ENCODE data around the gene WRAP53.
"Not testable (repeated sequence)": the region's sequence is repeated elsewhere in the genome, so short reads cannot be mapped to it uniquely, and the experiment has no call there.

Gene WRAP53

GRCh38 chr17:7687908-7688807 is at the start of gene WRAP53:
WRAP53 (plus strand) TSS chr17:7688477; CDS start chr17:7688649, 172 bp downstream.
- peak; percentile 87 for DNase-seq (ENCODE audit: extremely low spot score, insufficient read length, low read depth)
- peak; percentile 96 for FAIRE-seq

GRCh38 chr17:7640783-7641182 is 47.5 kb upstream of the WRAP53 start:
- DNase-seq (ENCODE audit: extremely low spot score, insufficient read length, low read depth) (no peak), FAIRE-seq (no peak)

GRCh38 chr17:7641635-7642034 is 46.6 kb upstream of the WRAP53 start:
- FAIRE-seq; DNase-seq (ENCODE audit: extremely low spot score, insufficient read length, low read depth): not testable (repeated sequence)

GRCh38 chr17:7644775-7645174 is 43.5 kb upstream of the WRAP53 start:
- FAIRE-seq: no peak

DNA sequence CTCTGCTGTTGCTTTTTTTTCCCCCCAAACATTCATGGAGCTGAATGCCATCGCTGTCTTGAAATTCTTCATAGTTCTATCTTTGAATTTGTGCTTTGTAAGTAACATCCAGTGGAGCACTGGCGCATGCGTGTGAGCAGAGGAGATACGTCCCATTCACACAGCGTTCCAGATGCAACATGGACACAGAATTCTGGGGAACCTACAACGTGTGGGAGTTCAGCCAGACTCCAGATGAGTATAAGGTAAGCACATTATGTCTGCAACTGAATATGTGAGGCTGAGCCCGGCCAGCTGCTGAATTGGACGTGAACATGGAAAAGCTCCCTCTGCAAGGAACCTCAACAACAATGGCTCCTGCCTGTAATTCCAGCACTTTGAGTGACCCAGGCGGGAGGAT is 41.8 kb upstream of the WRAP53 start:
- no peak for FAIRE-seq
- DNase-seq (ENCODE audit: extremely low spot score, insufficient read length, low read depth): no peak

More at GRCh38 chr17:7644775-7645174, 43.5 kb upstream of the WRAP53 start:
- no peak for DNase-seq (ENCODE audit: extremely low spot score, insufficient read length, low read depth)

DNA sequence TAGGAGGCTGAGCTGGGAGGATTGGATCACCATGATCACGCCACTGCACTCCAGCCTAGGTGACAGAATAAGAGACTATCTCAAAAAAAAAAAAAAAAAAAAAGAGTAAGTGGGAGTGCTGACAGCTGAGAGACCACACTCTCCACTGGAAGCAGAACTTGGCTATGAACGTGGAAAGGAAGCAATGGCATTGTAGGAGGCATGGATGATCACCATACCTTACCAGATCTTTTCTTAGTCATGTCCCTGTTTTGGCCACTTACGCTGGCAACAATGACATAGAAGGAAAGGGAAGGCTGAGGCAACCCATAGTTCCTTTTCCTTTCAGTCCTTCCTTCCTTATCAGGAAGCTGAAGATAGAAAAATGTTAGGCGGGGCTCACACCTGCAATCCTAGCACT is 41.3 kb upstream of the WRAP53 start:
- DNase-seq (ENCODE audit: extremely low spot score, insufficient read length, low read depth) (no peak), FAIRE-seq (no peak)

GRCh38 chr17:7650509-7651096 is 37.7 kb upstream of the WRAP53 start, which contains the start of gene ATP1B2:
ATP1B2 (plus strand) TSS chr17:7650926; CDS start chr17:7651519, 593 bp downstream.
- FAIRE-seq (no peak), DNase-seq (ENCODE audit: extremely low spot score, insufficient read length, low read depth) (no peak)

DNA sequence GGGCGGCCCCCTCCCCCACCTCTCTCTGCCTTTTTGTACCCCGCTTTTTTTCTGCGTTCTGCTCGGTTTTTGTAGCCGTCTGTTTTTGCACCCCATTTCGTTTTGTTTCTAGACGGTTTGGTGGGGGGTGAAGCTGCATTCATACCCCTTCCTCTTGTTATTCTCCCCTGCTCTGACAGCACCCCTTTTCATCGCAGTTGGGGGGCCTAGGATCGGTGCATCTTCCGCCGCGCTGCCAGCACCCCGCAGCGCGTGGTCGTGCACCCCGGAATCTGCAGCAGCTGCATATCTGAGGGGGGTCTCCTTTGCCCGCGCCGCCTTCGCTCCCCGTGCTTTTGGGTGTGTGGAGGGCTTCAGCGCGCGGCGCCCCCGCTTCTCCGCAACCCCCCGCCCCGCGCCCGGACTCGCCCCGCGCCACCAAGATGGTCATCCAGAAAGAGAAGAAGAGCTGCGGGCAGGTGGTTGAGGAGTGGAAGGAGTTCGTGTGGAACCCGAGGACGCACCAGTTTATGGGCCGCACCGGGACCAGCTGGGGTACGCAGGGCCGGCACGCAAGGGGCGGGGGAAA is 37.1 kb upstream of the WRAP53 start:
- FAIRE-seq: no peak
- DNase-seq (ENCODE audit: extremely low spot score, insufficient read length, low read depth): no peak

- FAIRE-seq: no peak
- no peak for DNase-seq (ENCODE audit: extremely low spot score, insufficient read length, low read depth)
Measured at GRCh38 chr17:7651665-7652387, 36.5 kb upstream of the WRAP53 start.

DNA sequence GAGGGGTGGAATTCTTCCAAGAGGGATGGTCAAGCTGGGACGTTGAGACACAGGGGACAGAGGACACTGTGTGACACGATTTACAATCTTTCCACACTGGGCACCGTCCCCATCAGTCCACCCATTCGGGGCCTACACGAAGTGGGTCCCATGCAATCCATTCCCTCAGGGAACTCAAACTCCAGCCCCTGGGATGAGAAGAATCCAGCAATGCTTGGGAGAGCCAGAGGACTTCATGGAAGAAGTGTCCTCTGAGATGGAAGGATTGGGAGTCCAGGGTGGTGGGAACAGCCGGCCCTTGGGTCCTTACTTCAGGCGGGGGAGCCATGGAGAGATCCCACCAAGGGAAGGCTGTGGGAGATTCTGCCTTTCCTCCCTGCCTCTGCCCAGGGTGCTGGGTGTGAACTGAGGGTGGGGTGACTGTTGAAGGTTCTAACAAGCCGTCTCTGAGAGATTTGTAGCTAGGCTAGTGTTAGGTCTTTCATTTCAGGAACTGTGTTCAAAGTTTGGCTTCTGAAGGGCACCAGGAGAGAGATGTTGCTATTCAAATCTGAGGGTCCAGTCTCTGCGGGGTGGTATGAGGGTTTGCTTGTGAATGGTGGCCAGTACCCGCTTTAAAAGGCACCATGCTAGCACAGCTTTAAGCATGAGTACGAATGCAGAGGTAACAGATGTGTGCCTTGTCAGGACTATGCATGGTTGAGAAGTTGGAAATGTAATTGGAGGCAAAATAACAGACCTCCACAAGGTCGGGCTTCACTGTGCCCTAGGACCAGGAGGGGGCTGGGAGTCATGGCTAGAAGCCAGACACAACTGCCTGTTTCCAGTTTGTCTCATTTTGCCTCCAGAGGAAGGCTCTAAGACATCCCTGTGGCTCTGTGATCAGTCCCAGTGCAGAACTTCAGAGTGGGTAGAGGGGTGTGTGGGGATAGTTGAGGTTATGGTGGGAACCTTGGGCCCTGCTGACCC is 35.6 kb upstream of the WRAP53 start:
- FAIRE-seq: no peak
- DNase-seq (ENCODE audit: extremely low spot score, insufficient read length, low read depth): no peak

GRCh38 chr17:7654832-7655540 is 33.3 kb upstream of the WRAP53 start:
- no peak for FAIRE-seq
- DNase-seq (ENCODE audit: extremely low spot score, insufficient read length, low read depth): no peak

DNA sequence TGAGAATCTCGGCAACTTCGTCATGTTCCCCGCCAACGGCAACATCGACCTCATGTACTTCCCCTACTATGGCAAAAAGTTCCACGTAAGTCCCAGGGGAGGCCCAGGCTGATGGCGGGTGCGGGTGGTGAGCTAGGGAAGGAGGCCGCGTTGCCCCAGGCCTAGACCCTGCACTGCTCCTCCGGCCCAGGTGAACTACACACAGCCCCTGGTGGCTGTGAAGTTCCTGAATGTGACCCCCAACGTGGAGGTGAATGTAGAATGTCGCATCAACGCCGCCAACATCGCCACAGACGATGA is 32.8 kb upstream of the WRAP53 start:
- DNase-seq (ENCODE audit: extremely low spot score, insufficient read length, low read depth): no peak
- FAIRE-seq: peak; percentile 31

DNA sequence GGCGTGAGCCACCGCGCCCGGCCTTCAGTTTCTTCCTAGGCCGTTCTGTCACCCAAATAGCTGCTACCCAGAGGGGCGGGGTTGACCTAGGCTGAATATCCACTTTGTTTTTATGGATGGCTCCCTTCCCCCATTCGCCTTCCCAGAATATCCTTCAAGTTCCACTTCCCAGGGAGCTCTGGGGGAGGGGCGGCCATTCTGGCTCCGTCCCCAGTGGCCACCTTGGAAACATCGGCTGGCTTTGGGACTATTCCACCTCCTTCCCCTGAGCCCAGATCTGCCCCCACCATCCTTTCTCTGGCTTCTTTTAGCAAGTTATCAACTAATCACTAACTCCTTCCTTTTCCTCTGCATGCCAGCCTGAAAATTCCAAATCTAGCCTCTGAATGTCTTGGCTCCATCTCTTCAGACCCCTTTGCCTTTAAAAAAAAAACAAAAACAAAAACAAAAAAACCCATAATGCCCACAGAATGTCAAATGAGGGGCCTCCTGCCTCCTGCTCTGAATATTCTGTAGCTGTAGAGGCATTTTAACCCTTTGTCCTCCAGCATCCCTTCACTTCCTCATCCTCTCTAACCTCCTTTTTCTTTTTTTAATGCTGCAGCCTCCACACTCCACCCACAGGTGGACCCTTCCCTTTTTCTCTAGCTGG is 31.2 kb upstream of the WRAP53 start:
- DNase-seq (ENCODE audit: extremely low spot score, insufficient read length, low read depth): no peak
- FAIRE-seq: no peak

GRCh38 chr17:7667656-7668406 is 20.4 kb upstream of the WRAP53 start:
- FAIRE-seq (no peak), DNase-seq (ENCODE audit: extremely low spot score, insufficient read length, low read depth) (no peak)

DNA sequence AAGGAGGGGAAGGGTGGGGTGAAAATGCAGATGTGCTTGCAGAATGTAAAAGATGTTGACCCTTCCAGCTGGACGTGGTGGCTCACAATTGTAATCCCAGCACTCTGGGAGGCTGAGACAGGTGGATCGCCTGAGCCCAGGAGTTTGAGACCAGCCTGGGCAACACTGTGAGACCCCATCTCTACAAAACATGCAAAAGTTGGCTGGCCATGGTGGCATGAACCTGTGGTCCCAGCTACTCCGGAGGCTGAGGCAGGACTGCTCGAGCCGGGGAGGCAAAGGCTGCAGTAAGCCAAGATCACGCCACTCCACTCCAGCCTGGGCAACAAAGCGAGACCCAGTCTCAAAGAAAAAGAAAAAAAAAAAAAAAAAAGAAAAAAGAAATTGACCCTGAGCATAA is 19.8 kb upstream of the WRAP53 start:
- FAIRE-seq: no peak
- DNase-seq (ENCODE audit: extremely low spot score, insufficient read length, low read depth): no peak

DNA sequence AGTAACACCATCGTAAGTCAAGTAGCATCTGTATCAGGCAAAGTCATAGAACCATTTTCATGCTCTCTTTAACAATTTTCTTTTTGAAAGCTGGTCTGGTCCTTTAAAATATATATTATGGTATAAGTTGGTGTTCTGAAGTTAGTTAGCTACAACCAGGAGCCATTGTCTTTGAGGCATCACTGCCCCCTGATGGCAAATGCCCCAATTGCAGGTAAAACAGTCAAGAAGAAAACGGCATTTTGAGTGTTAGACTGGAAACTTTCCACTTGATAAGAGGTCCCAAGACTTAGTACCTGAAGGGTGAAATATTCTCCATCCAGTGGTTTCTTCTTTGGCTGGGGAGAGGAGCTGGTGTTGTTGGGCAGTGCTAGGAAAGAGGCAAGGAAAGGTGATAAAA is 15.0 kb upstream of the WRAP53 start:
- FAIRE-seq: peak; percentile 58
- DNase-seq (ENCODE audit: extremely low spot score, insufficient read length, low read depth): no peak

DNA sequence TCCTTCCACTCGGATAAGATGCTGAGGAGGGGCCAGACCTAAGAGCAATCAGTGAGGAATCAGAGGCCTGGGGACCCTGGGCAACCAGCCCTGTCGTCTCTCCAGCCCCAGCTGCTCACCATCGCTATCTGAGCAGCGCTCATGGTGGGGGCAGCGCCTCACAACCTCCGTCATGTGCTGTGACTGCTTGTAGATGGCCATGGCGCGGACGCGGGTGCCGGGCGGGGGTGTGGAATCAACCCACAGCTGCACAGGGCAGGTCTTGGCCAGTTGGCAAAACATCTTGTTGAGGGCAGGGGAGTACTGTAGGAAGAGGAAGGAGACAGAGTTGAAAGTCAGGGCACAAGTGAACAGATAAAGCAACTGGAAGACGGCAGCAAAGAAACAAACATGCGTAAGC is 13.3 kb upstream of the WRAP53 start:
- no peak for FAIRE-seq
- no peak for DNase-seq (ENCODE audit: extremely low spot score, insufficient read length, low read depth)

DNA sequence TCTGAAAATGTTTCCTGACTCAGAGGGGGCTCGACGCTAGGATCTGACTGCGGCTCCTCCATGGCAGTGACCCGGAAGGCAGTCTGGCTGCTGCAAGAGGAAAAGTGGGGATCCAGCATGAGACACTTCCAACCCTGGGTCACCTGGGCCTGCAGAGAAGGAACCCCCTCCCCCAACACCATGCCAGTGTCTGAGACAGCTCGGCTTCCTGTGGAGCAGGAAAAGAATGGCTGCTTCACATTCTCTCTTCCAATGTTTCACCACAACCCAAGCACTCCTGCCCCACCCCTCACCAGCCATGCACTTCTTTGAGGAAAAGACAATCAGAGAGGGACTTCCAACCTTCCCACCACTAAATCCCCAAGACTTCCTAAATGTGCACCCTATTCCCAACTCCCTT is 11.7 kb upstream of the WRAP53 start:
- no peak for FAIRE-seq
- DNase-seq (ENCODE audit: extremely low spot score, insufficient read length, low read depth): no peak

All from GM18507 (cell line).